Ishikawa (cell line): ENCODE data around the gene ERN1.

Experiments
- EP300 ChIP-seq: IDR thresholded peaks from 2 replicates; pipeline ENCODE4 v1.6.1; 2012; ENCODE audit warnings: borderline replicate concordance
- RAD21 ChIP-seq: IDR thresholded peaks from 2 replicates; pipeline ENCODE4 v1.6.1; 2012; ENCODE audit warnings: low read depth

DNA sequence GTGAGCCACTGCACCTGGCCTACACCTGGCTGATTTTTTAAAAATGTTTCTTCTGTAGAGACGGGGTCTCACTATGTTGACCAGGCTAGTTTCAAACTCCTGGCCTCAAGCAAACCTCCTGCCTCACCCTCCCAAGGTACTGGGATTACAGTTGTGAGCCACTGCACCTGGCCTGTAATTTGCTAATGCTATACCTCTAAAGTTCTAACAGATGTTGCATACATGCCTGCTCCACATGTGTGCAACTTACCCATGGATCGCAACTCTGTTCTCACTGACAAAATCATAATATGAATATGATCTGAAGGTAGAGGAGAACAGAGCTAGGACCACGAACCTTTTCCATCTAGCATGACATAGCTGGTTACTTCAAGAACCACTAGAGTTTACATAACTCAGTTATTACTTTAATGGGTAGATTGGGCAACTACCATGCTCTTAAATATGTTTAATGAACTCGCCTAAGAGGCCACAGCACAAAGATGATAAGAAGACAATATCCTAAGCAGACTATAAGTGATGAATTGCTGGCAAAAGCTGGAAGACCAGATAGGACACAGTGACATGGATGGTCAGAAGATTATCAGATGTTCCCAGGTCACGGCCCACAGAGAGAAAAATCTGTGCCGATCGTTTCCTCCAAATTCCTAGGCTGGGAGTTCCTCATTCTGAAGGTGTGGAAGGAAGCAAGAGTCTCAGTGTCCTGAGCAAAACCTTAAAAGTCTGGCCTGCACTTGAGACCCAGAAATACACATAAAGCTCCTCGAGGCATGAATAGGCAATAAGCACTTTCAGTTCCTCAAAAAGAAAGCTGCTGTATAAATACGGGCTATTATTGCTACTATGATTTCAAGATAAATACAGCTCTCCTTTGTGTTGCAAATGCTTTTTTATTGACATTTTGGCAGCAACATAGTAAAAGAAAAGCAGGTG is 55.9 kb downstream of the ERN1 start:
- TF ChIP-seq EP300 (no peak), RAD21 (no peak)
